Mucosa of descending colon (tissue), 3 donors: ENCODE data around the gene CALN1. TPM values are rescaled to one million over a fixed set of nuclear protein-coding genes. Genes with fewer than 3 reads are reported as not detected.

Source experiments
- ATAC-seq: fragments of 200-7000 bp; cut with Tn5 transposase; one replicate; pipeline ENCODE4 v1.9.1; 2020; ENCODE audit warnings: mild to moderate bottlenecking, moderate library complexity
- DNase-seq, 3 donors: peaks; one replicate each; pipeline ENCODE4 v3.0.0-alpha.2; 2020
- H3K36me3 ChIP-seq: fragments of 200-600 bp; one replicate; pipeline ENCODE4 v1.8.0; 2021; ENCODE audit warnings: low read depth, mild to moderate bottlenecking
- H3K4me1 ChIP-seq: fragments of 200-600 bp; one replicate; pipeline ENCODE4 v1.8.0; 2021; ENCODE audit warnings: low read depth, mild to moderate bottlenecking
- H3K4me3 ChIP-seq: fragments of 200-600 bp; one replicate; pipeline ENCODE4 v1.8.0; 2021; ENCODE audit warnings: mild to moderate bottlenecking
- H3K9me3 ChIP-seq: fragments of 200-600 bp; one replicate; pipeline ENCODE4 v1.8.0; 2021; ENCODE audit warnings: mild to moderate bottlenecking
- intact Hi-C, 2 donors: fragments of 100-400 bp; cut with DNase I in 1 of 2; cut with micrococcal nuclease in 1 of 2; formaldehyde crosslinking; loops; one replicate each; pipeline versions ENCODE4 v1.11.0 to v1.11.1; 2022; cut with DNase I, micrococcal nuclease
- total RNA-seq, 3 donors: library from RNA; stranded (reverse); fragmentation: NEBNext Ultra II Directional in 2 of 3; extraction: Animal tissue kit (Norgen Biotek cat#: 25700) in 2 of 3; gene quantifications; one replicate each; pipeline versions ENCODE4 v1.2.1 to v1.2.4, GENCODE V29; 2021 to 2023
- TF ChIP-seq, protein P1 (sequence below): fragments of 200-600 bp; IDR thresholded peaks from one replicate; pipeline ENCODE4 v1.8.0; 2022; ENCODE audit warnings: antibody characterized with exemption, mild to moderate bottlenecking
- donor health status: DM: no; HTN: no; CAD: no; lungs with moderate emphysema.
- donor health status: DM: no; HTN: no; CAD: no.
- donor health status: DM: no; HTN: yes; CAD: no.

Gene CALN1
- total RNA-seq, 3 donors from 2014 or later, result not detected

DNA sequence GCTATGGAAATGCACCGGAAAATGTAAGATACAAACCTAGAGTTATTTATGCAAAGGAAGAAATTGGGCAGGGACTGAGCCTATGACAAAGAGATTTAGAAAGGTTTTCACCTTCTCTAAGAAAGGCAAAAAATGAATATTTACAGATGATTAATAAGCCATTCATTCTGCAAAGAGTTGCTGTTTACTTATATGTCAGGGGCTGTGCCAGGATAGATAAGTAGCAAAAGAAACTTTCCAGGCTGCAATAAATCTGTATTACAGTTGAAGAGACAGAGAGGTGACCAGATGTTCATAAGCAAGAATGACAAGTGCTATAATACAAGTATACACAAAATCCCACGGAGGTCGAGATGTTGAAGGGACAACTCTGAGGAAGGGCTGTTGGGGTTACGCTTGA, 299.6 kb downstream of the CALN1 start:
- DNase-seq (no peak), ATAC-seq (no peak)
- TF ChIP-seq, protein P1, sequence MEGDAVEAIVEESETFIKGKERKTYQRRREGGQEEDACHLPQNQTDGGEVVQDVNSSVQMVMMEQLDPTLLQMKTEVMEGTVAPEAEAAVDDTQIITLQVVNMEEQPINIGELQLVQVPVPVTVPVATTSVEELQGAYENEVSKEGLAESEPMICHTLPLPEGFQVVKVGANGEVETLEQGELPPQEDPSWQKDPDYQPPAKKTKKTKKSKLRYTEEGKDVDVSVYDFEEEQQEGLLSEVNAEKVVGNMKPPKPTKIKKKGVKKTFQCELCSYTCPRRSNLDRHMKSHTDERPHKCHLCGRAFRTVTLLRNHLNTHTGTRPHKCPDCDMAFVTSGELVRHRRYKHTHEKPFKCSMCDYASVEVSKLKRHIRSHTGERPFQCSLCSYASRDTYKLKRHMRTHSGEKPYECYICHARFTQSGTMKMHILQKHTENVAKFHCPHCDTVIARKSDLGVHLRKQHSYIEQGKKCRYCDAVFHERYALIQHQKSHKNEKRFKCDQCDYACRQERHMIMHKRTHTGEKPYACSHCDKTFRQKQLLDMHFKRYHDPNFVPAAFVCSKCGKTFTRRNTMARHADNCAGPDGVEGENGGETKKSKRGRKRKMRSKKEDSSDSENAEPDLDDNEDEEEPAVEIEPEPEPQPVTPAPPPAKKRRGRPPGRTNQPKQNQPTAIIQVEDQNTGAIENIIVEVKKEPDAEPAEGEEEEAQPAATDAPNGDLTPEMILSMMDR, result no peak
- Histone ChIP-seq H3K4me1 (no peaks in the 10 kb centered on the region), H3K36me3 (no peaks in the 10 kb centered on the region), H3K4me3 (no peak overlapping the region), H3K9me3 (peaks cover 55% of the 10 kb centered on the region)
- intact Hi-C loops, result no loop called here

DNA sequence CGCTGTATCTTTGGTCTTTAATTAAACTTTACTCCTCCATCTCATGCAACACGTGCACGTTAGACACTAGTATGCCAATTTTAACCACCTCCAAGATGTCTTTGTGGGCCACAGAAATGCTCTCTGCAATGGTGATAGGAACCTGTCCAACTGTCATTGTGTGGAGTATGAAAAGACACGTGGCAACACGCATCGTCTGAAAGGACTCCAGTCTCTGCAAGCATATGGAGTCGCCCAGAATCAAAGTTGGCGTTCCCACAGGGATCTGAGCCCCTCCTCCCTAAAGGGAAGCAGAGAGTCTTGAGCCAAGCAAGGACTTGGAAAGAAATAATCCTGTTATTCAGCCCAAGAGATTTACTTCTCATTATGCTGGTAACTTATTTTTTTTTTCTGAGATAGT, 301.1 kb downstream of the CALN1 start:
- intact Hi-C loops, result no loop called here
- H3K4me1 ChIP-seq, result no peaks in the 10 kb centered on the region
- no peaks in the 10 kb centered on the region for H3K36me3 ChIP-seq
- ATAC-seq (no peak), DNase-seq (no peak)
- H3K4me3 ChIP-seq, result no peak overlapping the region
- TF ChIP-seq, protein P1, result no peak
- H3K9me3 ChIP-seq, result peaks cover 42% of the 10 kb centered on the region

DNA sequence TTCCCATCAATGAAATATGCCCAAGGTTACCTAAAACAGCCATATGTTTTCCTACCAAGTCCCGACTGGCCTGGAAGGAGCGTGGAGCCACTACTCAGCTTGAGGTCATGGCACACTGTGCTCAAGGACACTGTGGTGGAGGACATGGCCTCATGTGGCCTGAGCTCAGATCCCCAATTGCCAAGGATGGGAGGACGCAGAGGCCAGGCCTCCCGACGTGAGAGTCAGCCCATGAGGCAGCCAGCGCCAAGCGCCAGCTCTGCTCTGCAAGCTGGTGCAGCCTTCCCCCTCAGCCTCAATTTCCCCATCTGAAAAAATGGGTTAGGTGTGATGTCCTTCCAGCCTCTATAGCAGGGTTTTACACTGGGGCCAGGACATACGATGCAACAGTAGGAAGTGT, 302.6 kb downstream of the CALN1 start:
- Histone ChIP-seq H3K36me3 (no peaks in the 10 kb centered on the region), H3K4me1 (no peaks in the 10 kb centered on the region), H3K9me3 (peaks cover 41% of the 10 kb centered on the region), H3K4me3 (no peak overlapping the region)
- ATAC-seq (no peak), DNase-seq (no peak)
- TF ChIP-seq, protein P1, result no peak
- intact Hi-C loops, result no loop called here

DNA sequence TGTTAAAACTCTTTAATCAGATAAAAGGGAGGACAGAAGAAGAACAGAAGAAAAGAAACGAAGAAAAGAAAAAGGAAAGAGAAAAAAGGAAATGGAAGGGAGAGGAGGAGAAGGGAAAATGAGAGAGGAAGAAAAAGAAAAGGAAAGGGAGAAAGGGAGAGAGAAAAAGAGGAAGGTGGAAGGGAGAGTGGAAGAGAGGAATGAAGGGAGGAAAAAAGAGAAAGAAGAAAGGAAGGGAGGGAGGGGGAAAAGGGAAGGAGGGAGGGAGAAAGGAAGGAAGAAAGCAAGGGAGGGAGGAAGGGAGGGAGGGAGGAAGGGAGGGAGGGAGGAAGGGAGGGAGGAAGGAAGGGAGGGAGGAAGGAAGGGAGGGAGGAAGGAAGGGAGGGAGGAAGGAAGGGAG, 305.7 kb downstream of the CALN1 start:
- no peak for ATAC-seq
- H3K4me1 ChIP-seq, result no peaks in the 10 kb centered on the region
- intact Hi-C loops, result no loop called here

DNA sequence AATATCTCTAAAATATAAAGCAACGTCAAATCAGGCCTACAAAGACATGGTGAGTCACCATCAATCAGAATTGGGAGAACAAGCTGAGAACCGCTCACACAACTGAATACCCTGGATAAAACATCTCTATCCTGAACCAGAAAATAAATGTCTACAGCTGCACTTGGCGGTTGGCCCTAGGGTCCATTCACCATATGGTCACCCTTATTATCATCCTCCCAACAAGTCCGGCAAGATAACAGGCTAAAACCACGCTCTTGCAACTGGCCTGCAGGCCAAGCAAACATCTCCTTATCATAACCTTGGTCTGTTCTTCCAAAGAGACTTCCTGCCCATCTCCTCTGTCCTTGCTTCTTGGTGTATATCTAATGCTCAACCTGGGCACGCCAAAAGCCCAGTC, 310.7 kb downstream of the CALN1 start:
- H3K9me3 ChIP-seq, result peaks cover 40% of the 10 kb centered on the region
- intact Hi-C loops, result no loop called here
- no peak for ATAC-seq
- no peak overlapping the region for H3K4me3 ChIP-seq
- no peaks in the 10 kb centered on the region for H3K4me1 ChIP-seq
- TF ChIP-seq, protein P1, result no peak
- DNase-seq, result no peak
- H3K36me3 ChIP-seq, result no peaks in the 10 kb centered on the region

More for the DNA sequence above, 305.7 kb downstream of the CALN1 start:
- no peak for DNase-seq
- H3K9me3 ChIP-seq, result peaks cover 54% of the 10 kb centered on the region
- no peak overlapping the region for H3K4me3 ChIP-seq
- H3K36me3 ChIP-seq, result no peaks in the 10 kb centered on the region
- TF ChIP-seq, protein P1, result no peak

DNA sequence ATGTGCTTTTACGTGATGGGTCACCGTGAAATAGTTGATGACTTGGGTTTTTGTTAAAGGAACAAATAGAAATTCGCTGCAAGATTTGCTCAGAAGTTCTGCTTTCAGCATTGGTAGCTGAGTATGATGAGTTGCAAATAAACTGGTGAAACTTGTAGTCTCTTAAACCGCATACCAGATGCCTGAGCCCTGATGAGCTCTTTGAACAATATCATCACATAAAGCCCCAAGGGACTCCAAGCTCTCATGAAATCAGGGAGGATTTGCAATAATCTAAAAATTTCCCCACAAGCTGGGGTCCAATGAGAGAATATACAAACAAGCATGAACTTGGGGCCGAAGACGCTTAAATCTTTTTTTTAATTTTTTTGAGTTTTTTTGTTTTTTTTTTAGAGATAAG, 312.4 kb downstream of the CALN1 start:
- H3K4me1 ChIP-seq, result no peaks in the 10 kb centered on the region
- H3K9me3 ChIP-seq, result peaks cover 42% of the 10 kb centered on the region
- no peaks in the 10 kb centered on the region for H3K36me3 ChIP-seq
- intact Hi-C loops, result no loop called here
- no peak for ATAC-seq
- DNase-seq, result no peak
- TF ChIP-seq, protein P1, result no peak
- no peak overlapping the region for H3K4me3 ChIP-seq
